Measurements from ENCODE around the gene BOK.

The BOK gene

GRCh38 chr2:241615041-241615440 lies 56.5 kb downstream of the BOK start:
- TF ChIP-seq CTCF (IDR thresholded peaks at IDR 0.05; ENCODE audit: low read depth, low read length, missing control alignments), result no peak
- no peak for DNase-seq (ENCODE audit: low read depth)
- no peak overlapping the region for H3K4me3 ChIP-seq (ENCODE audit: low read depth, low read length)

- H3K4me3 ChIP-seq (ENCODE audit: low read depth, low read length), result no peak overlapping the region
- TF ChIP-seq CTCF (IDR thresholded peaks at IDR 0.05; ENCODE audit: low read depth, low read length, missing control alignments), result no peak
- no peak for DNase-seq (ENCODE audit: low read depth)
Measured at GRCh38 chr2:241615522-241616052, 57.0 kb downstream of the BOK start.

- TF ChIP-seq CTCF (IDR thresholded peaks at IDR 0.05; ENCODE audit: low read depth, low read length, missing control alignments), result no peak
- no peak overlapping the region; the same call in 1 of the 2 replicates for H3K4me3 ChIP-seq (ENCODE audit: low read depth, low read length)
- DNase-seq (ENCODE audit: low read depth), result no peak
Measured at GRCh38 chr2:241616168-241617125, 57.9 kb downstream of the BOK start.

- no peak for TF ChIP-seq CTCF (IDR thresholded peaks at IDR 0.05; ENCODE audit: low read depth, low read length, missing control alignments)
- no peak for DNase-seq (ENCODE audit: low read depth)
- H3K4me3 ChIP-seq (ENCODE audit: low read depth, low read length), result peak overlapping the region; percentile 44
Measured at GRCh38 chr2:241617431-241618154, 59.0 kb downstream of the BOK start.

- DNase-seq (ENCODE audit: low read depth), result no peak
- H3K4me3 ChIP-seq (ENCODE audit: low read depth, low read length), result no peak overlapping the region; the same call in 1 of the 2 replicates
- no peak for TF ChIP-seq CTCF (IDR thresholded peaks at IDR 0.05; ENCODE audit: low read depth, low read length, missing control alignments)
Measured at GRCh38 chr2:241618296-241618805, 59.8 kb downstream of the BOK start.

GRCh38 chr2:241618829-241619228 lies 60.3 kb downstream of the BOK start:
- no peak for TF ChIP-seq CTCF (IDR thresholded peaks at IDR 0.05; ENCODE audit: low read depth, low read length, missing control alignments)
- H3K4me3 ChIP-seq (ENCODE audit: low read depth, low read length), result no peak overlapping the region
- no peak for DNase-seq (ENCODE audit: low read depth)
